C1 segment of cervical spinal cord (tissue), 14 donors: ENCODE data around the gene PRSS23.
"Not testable (repeated sequence)": the region's sequence is repeated elsewhere in the genome, so short reads cannot be mapped to it uniquely, and the experiment has no call there.

Experiments used
- DNase-seq, 14 donors: peaks; one replicate each; lab custom pipeline; 2025; lab: John Stamatoyannopoulos, UW

Gene PRSS23

GRCh38 chr11:86814775-86815174, 14.4 kb downstream of the PRSS23 start:
- no peak for DNase-seq

- DNase-seq: no peak
Observed at GRCh38 chr11:86815726-86816125, 15.4 kb downstream of the PRSS23 start.

- DNase-seq: no peak
Observed at GRCh38 chr11:86816251-86816726, 15.9 kb downstream of the PRSS23 start.

- peak in 3 of 14 donors; percentile 6 to 20 (median 12) for DNase-seq
Observed at GRCh38 chr11:86818462-86819192, 18.3 kb downstream of the PRSS23 start.

GRCh38 chr11:86824139-86824538, 23.8 kb downstream of the PRSS23 start:
- DNase-seq: not testable (repeated sequence)

- not testable (repeated sequence) for DNase-seq
Observed at GRCh38 chr11:86834376-86834775, 34.0 kb downstream of the PRSS23 start.

GRCh38 chr11:86844762-86845508, 44.6 kb downstream of the PRSS23 start:
- not testable (repeated sequence) for DNase-seq

GRCh38 chr11:86848132-86848531, 47.8 kb downstream of the PRSS23 start:
- no peak for DNase-seq

- DNase-seq: no peak
Observed at GRCh38 chr11:86849679-86850078, 49.3 kb downstream of the PRSS23 start.
